Spleen (tissue), 11 donors: ENCODE measurements around the gene ANKRD28. TPM values are rescaled to one million over a fixed set of nuclear protein-coding genes. Genes with fewer than 3 reads are reported as not detected.

Experiments used
- DNase-seq: peaks from one replicate; pipeline ENCODE4 v3.0.0-alpha.2; 2020
- H3K27ac ChIP-seq, 8 donors: fragments of 200-600 bp; sonication (generic) in 7 of 8; 1 replicate in 4 of 8; 2 replicates in 4 of 8; pipeline versions ENCODE4 v1.5.0 to v1.8.0; 2016 to 2021; ENCODE audit warnings: inconsistent platforms in 4 of 8, mild to moderate bottlenecking in 4 of 8, moderate library complexity in 1 of 8
- H3K27me3 ChIP-seq, 7 donors: fragments of 200-600 bp; sonication (generic) in 6 of 7; replicated peaks in 1 of 7; 1 replicate in 4 of 7; 2 replicates in 3 of 7; pipeline versions ENCODE4 v1.5.0 to v1.8.0; 2016 to 2021; ENCODE audit warnings: inconsistent platforms in 3 of 7, mild to moderate bottlenecking in 1 of 7
- H3K36me3 ChIP-seq, 6 donors: fragments of 200-600 bp; sonication (generic) in 5 of 6; 1 replicate in 4 of 6; 2 replicates in 2 of 6; pipeline versions ENCODE4 v1.5.0 to v1.8.0; 2016 to 2021; ENCODE audit warnings: inconsistent platforms in 2 of 6
- H3K4me1 ChIP-seq, 6 donors: fragments of 200-600 bp; sonication (generic) in 5 of 6; 1 replicate in 3 of 6; 2 replicates in 3 of 6; pipeline versions ENCODE4 v1.5.0 to v1.8.0; 2016 to 2021; ENCODE audit warnings: inconsistent platforms in 3 of 6
- H3K4me3 ChIP-seq, 8 donors: fragments of 200-600 bp; sonication (generic) in 7 of 8; 1 replicate in 4 of 8; 2 replicates in 4 of 8; pipeline versions ENCODE4 v1.5.0 to v1.8.0; 2016 to 2021; ENCODE audit warnings: inconsistent platforms in 4 of 8, mild to moderate bottlenecking in 4 of 8, moderate library complexity in 2 of 8
- H3K9me3 ChIP-seq, 8 donors: fragments of 200-600 bp; sonication (generic) in 7 of 8; 1 replicate in 4 of 8; 2 replicates in 4 of 8; pipeline versions ENCODE4 v1.5.0 to v1.8.0; 2016 to 2021; ENCODE audit warnings: inconsistent platforms in 4 of 8
- POLR2A ChIP-seq, 3 donors: fragments of 450-650 bp; IDR thresholded peaks; one replicate each; pipeline ENCODE4 v1.5.1; 2017; ENCODE audit warnings: antibody characterized with exemption in 3 of 3, mild to moderate bottlenecking in 1 of 3
- POLR2AphosphoS5 ChIP-seq, 3 donors: sonication (generic); formaldehyde crosslinking; IDR thresholded peaks; one replicate each; pipeline ENCODE4 v1.5.1; 2017; ENCODE audit warnings: antibody characterized with exemption in 3 of 3
- WGBS, 5 donors: extraction: QIAGEN DNeasy Blood & Tissue Kit in 3 of 5; methylation state at CpG; one replicate each; pipeline versions ENCODE4 v1.1.5 to v1.1.7; 2013 to 2018; 5-methylcytosine and 5-hydroxymethylcytosine counted together
- intact Hi-C: fragments of 100-400 bp; cut with DNase I; formaldehyde crosslinking; loops from one replicate; pipeline ENCODE4 v1.15.0; 2023; ENCODE audit warnings: low total_unique reads
- polyA plus RNA-seq, 3 donors: library from polyadenylated mRNA; stranded (reverse); fragments of 200-250 nt; gene quantifications; one replicate each; pipeline ENCODE4 v1.2.1, GENCODE V29; 2013
- total RNA-seq, 7 donors: library from RNA; depleted of rRNA in 3 of 7; stranded (reverse); fragments of >200 nt in 3 of 7; fragmentation: NEBNext Ultra II Directional in 4 of 7; extraction: Animal tissue kit (Norgen Biotek cat#: 25700) in 4 of 7; gene quantifications; one replicate each; pipeline versions ENCODE4 v1.1.0 to v1.2.1, GENCODE V29; 2016 to 2021
- TF ChIP-seq, protein P1 (sequence below), 11 experiments: fragments of 200-600 bp in 7 of 11; fragments of 450-650 bp in 4 of 11; sonication (generic) in 4 of 11; IDR thresholded peaks in 8 of 11; conservative IDR thresholded peaks in 3 of 11; 1 replicate in 7 of 11; 2 replicates in 4 of 11; pipeline versions ENCODE4 v1.4.0 to v1.8.0; 2016 to 2021; ENCODE audit warnings: antibody characterized with exemption in 11 of 11, inconsistent platforms in 4 of 11, mild to moderate bottlenecking in 1 of 11
- donor health status: healthy with polysubstance abuse.
- donor health status: DM: no; HTN: no; CAD: no; lungs with moderate emphysema.
- donor health status: DM: no; HTN: no; CAD: no.
- donor health status: Bipolar disorder and iron deficiency.
- donor health status: healthy.
- donor health status: DM: no; HTN: no; CAD: no.
- donor health status: DM: yes; HTN: yes; CAD: no.

The ANKRD28 gene
- total and polyA plus RNA-seq, 10 donors = 5.3 to 68.6 (median 42.2) TPM

GRCh38 chr3:15796331-15796730, 1.4 kb downstream of the ANKRD28 start:
- Histone ChIP-seq H3K4me1 (peaks cover 13 to 85% (median 75%) of the 10 kb centered on the region in 6 donors), H3K27ac (peak overlapping the region in 7 of 8 donors; percentile 76 to 89 (median 86)), H3K9me3 (no peaks in the 10 kb centered on the region), H3K4me3 (peak overlapping the region in 5 of 8 donors; percentile 15 to 64 (median 29)), H3K27me3 (no peaks in the 10 kb centered on the region), H3K36me3 (peaks cover 0 to 10% (median 0%) of the 10 kb centered on the region in 6 donors)
- DNase-seq = no peak
- WGBS, 5 donors = 13 to 26% (median 14%) methylated on average over 2 of the region's 2 CpGs
- intact Hi-C loops = no loop called here
- TF ChIP-seq, protein P1, sequence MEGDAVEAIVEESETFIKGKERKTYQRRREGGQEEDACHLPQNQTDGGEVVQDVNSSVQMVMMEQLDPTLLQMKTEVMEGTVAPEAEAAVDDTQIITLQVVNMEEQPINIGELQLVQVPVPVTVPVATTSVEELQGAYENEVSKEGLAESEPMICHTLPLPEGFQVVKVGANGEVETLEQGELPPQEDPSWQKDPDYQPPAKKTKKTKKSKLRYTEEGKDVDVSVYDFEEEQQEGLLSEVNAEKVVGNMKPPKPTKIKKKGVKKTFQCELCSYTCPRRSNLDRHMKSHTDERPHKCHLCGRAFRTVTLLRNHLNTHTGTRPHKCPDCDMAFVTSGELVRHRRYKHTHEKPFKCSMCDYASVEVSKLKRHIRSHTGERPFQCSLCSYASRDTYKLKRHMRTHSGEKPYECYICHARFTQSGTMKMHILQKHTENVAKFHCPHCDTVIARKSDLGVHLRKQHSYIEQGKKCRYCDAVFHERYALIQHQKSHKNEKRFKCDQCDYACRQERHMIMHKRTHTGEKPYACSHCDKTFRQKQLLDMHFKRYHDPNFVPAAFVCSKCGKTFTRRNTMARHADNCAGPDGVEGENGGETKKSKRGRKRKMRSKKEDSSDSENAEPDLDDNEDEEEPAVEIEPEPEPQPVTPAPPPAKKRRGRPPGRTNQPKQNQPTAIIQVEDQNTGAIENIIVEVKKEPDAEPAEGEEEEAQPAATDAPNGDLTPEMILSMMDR (IDR thresholded peaks at IDR 0.05 in 8 of 11, conservative IDR thresholded peaks at IDR 0.05 in 3 of 11) = no peak
- TF ChIP-seq POLR2A (IDR thresholded peaks at IDR 0.05) = no peak
- TF ChIP-seq POLR2AphosphoS5 (IDR thresholded peaks at IDR 0.05) = no peak

DNA sequence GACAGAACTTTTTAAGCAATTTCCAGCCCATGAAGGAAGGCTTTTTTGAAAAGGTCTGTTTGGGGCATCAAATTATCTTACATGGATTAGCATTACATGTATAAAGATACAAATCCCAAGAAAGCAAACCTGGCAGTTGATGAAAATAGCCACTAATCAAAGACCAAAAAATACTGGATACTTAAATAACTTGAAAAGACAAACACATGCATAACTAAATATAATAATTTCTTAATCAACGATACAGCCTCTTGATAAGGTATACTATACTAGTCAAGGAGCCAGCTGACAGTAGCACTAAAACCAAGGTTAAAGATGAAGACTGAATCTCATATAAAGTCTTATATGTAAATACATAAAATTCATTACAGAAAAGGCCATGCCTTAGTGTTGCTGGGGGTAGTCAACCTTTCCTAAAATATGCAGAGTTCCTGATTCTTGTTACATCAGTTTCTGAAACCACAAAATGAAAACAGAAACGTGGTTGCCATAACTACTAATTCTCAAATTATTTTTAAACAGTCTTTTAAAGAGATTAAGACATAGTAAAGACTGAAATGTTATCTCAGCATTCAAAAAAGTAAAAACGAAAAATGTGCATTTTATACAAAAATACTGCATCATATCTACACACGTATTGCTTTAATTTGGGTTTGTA, 2.0 kb downstream of the ANKRD28 start:
- Histone ChIP-seq H3K4me3 (peak overlapping the region in 5 of 8 donors; percentile 15 to 64 (median 29)), H3K4me1 (peaks cover 11 to 79% (median 70%) of the 10 kb centered on the region in 6 donors), H3K9me3 (no peaks in the 10 kb centered on the region), H3K27ac (peak overlapping the region in 7 of 8 donors; percentile 76 to 89 (median 86)), H3K36me3 (peaks cover 0 to 10% (median 0%) of the 10 kb centered on the region in 6 donors), H3K27me3 (no peaks in the 10 kb centered on the region)
- no peak for TF ChIP-seq POLR2AphosphoS5 (IDR thresholded peaks at IDR 0.05)
- no peak for TF ChIP-seq POLR2A (IDR thresholded peaks at IDR 0.05)
- TF ChIP-seq, protein P1 (IDR thresholded peaks at IDR 0.05 in 8 of 11, conservative IDR thresholded peaks at IDR 0.05 in 3 of 11) = no peak
- WGBS, 5 donors = 8 to 19% (median 15%) methylated on average over 4 of the region's 4 CpGs
- intact Hi-C loops = no loop called here
- DNase-seq = no peak

DNA sequence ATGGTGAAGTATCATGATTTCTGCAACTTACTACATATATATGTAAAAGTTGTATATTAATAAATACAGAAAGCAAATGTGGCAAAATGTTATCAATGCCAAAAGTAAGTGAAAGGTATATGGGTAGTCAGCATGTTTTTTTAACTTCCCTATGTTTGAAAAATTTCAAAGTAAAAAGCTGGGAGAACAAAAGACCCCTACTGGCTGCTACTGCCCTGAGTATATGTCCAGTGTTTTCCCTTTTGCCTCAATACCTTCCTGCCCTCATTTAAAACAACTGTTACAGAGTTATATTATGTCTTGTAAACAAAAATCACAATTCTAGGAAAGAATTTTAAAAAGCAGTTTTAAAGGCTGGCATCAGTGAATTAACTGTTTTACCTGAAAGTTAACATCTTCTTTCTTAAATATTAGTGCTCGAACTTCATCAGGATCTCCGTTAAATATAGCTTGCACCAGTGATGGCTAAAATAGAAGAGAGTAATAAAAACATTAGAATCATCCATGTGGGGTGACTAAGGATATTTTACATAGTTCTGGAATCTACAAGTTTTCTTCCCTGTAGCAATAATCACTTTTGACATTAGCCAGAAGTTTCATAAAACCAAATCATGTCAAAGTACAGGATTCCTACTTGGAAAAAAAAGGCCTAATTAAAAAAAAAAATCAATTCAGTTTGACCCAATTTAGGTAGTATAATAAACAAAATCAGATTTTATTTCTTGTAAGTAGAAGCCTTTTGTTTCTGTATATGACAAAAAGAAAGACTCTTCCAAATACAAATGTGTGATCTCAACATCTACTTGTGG, 2.7 kb downstream of the ANKRD28 start:
- DNase-seq = no peak
- Histone ChIP-seq H3K27me3 (no peaks in the 10 kb centered on the region), H3K36me3 (peaks cover 0 to 10% (median 0%) of the 10 kb centered on the region in 6 donors), H3K4me1 (peaks cover 10 to 72% (median 63%) of the 10 kb centered on the region in 6 donors), H3K27ac (peak overlapping the region in 6 of 8 donors; percentile 76 to 89 (median 86)), H3K9me3 (no peaks in the 10 kb centered on the region), H3K4me3 (peak overlapping the region in 3 of 8 donors; percentile 10 to 64 (median 41))
- 31 to 58% (median 33%) methylated on average over 2 of the region's 2 CpGs for WGBS, 5 donors
- intact Hi-C loops = no loop called here
- TF ChIP-seq, protein P1 (IDR thresholded peaks at IDR 0.05 in 8 of 11, conservative IDR thresholded peaks at IDR 0.05 in 3 of 11) = no peak
- TF ChIP-seq POLR2AphosphoS5 (IDR thresholded peaks at IDR 0.05) (no peak), POLR2A (IDR thresholded peaks at IDR 0.05) (no peak)
